Nephron (organoid): ENCODE data around the gene TUSC2.

Experiments
- H3K27ac Mint-ChIP-seq, 3 experiments: 2 replicates each; pipeline ENCODE4 v1.8.0; 2020; ENCODE audit warnings: mixed read lengths in 3 of 3, mild to moderate bottlenecking in 2 of 3, moderate library complexity in 1 of 3
- H3K27me3 Mint-ChIP-seq: 2 replicates; pipeline ENCODE4 v1.8.0; 2021; ENCODE audit warnings: low read depth, mild to moderate bottlenecking, moderate library complexity, mixed read lengths
- H3K36me3 Mint-ChIP-seq: 2 replicates; pipeline ENCODE4 v1.8.0; 2020; ENCODE audit warnings: low read depth, mixed read lengths
- H3K4me1 Mint-ChIP-seq: 2 replicates; pipeline ENCODE4 v1.8.0; 2020; ENCODE audit warnings: mixed read lengths
- H3K4me3 Mint-ChIP-seq, 3 experiments: 2 replicates each; pipeline ENCODE4 v1.8.0; 2020; ENCODE audit warnings: mild to moderate bottlenecking in 3 of 3, mixed read lengths in 3 of 3, moderate library complexity in 2 of 3
- H3K9me3 Mint-ChIP-seq: 2 replicates; pipeline ENCODE4 v1.8.0; 2020; ENCODE audit warnings: mixed read lengths
- CTCF ChIP-seq, 3 experiments: fragments of 200-600 bp; sonication (generic); IDR thresholded peaks; one replicate each; pipeline ENCODE4 v1.5.0; 2021; ENCODE audit warnings: antibody characterized with exemption in 3 of 3; ENCODE audit not compliant: unreplicated experiment in 3 of 3

Gene TUSC2

DNA sequence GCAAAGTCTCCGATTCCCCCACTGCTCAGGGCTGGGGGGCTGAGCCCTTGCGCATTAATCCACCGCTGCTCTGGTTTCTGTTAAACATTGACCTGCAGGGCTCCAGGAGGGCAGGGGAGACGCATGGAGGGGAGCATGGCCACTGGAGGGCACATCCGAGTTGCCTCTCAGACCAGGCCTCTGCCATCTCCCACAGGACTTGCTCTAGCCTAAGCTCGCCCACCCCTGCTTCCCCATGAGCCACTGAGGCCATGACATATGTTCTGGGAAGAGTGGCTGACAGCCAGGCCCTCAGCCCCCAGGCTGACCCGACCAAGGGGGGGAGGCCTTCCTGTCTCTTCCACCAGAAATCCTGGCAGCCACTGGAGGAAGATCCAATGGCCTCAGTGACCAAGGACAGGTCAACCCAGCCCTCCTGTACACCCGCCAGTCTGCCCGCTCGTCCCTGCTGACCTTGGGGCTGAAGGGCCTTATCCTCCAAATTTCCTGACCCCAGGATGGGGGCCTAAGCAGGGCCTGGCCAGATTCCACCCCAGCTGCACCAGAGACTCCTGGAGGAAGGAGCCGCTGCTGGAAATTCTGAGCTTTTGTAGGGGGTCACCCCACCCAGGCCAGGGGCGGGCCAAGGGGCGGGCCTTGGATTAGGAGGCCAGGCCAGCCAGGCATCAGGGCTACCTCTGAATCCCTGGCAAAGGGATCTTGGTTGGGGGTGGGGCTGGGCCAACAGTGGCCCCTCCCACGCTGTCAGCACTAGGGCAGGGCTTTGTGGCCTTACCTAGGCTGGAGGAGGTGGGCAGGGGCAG is 24.8 kb downstream of the TUSC2 start, which contains the start of gene HYAL1:
HYAL1 (minus strand) TSS at position 562 of the 803 bp plus-strand sequence. CDS start 618 bp downstream, outside the sequence.
- Mint-ChIP-seq H3K4me1 (peaks cover 16% of the 10 kb centered on the region), H3K9me3 (no peaks in the 10 kb centered on the region), H3K27me3 (no peaks in the 10 kb centered on the region), H3K27ac (peak within 1 kb of the TSS in 2 of 3 experiments; percentile 46 to 86), H3K4me3 (no peak within 1 kb of the TSS), H3K36me3 (peaks cover 12% of the 10 kb centered on the region)
- TF ChIP-seq CTCF (IDR thresholded peaks at IDR 0.05; ENCODE audit: unreplicated experiment in 3 of 3) = peak in 1 of 3 experiments; percentile 18

DNA sequence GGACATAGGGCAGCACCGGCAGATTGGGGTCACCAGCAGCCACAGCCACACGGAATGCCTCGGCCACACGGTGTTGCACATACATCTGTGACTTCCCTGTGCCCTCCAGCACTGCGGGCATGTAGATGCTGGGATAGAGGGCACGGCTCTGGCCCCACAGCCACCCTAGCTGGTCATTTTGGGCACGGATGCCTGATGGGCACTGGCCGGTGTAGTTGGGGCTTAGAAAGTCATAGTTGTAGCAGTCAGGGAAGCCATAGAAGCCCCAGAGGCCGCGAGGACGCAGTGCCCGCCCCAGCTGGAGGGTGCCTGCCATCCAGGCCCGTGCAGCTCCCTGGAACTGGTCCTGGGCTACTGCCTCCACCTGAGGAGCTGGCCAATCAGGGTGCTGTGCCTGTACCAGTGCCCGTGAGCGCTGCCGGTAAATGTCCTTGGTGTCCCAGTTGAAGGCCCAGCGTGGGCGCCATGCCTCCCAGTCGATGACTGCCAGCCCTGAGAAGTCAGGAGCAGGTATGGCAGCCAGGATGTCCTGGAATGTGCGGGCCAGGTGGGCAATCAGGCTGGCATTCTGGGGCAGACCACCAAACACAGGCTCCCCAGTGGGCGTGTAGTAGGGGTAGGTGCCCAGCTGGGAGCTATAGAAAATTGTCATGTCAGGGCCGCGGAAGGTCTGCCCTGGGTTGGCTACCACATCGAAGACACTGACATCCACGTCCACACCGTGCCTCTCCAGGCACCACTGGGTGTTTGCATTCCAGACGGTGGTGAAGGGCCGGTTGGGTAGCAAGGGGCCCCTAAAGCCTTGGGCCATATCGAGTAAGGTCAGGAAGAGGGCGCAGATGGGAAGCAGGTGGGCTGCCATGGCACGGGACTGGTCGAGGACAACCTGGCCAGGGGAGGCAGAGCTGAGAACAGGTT is 25.7 kb downstream of the TUSC2 start:
- Mint-ChIP-seq H3K27ac (peak overlapping the region in 2 of 3 experiments; percentile 79 to 86), H3K4me3 (peak overlapping the region in 1 of 3 experiments; percentile 9), H3K27me3 (no peaks in the 10 kb centered on the region), H3K36me3 (peaks cover 7% of the 10 kb centered on the region), H3K9me3 (no peaks in the 10 kb centered on the region), H3K4me1 (peaks cover 16% of the 10 kb centered on the region)
- TF ChIP-seq CTCF (IDR thresholded peaks at IDR 0.05; ENCODE audit: unreplicated experiment in 3 of 3) = no peak

DNA sequence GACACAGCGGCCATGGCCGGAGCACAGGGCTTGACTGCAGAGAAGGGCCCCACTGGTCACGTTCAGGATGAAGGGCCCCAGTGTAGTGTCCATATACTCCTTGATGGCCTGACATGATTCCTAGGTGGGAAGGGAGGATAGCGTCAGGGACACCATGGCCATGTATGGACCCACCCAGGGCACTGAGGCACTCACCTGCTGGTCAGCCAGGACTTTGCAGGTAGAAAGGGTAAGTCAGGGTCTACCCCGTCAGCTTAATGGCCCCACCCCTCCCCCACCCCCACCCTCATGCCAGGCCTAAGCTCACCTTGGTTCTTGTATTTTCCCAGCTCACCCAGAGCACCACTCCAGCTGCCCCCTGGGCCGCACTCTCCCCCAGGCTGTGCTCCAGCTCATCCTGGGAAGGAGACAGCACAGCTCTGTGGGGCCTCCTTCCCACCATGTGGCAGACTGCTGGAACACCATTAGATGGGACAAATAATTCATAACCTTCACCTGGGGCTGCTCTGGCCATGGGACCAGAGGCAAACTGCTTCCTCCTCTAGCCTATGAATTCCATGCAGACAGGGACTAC is 27.3 kb downstream of the TUSC2 start:
- Mint-ChIP-seq H3K4me3 (peak overlapping the region; percentile 91 to 99 (median 97)), H3K9me3 (no peaks in the 10 kb centered on the region), H3K4me1 (peaks cover 16% of the 10 kb centered on the region), H3K27me3 (no peaks in the 10 kb centered on the region), H3K36me3 (peaks cover 5% of the 10 kb centered on the region), H3K27ac (peak overlapping the region; percentile 81 to 96 (median 90))
- no peak for TF ChIP-seq CTCF (IDR thresholded peaks at IDR 0.05; ENCODE audit: unreplicated experiment in 3 of 3)

DNA sequence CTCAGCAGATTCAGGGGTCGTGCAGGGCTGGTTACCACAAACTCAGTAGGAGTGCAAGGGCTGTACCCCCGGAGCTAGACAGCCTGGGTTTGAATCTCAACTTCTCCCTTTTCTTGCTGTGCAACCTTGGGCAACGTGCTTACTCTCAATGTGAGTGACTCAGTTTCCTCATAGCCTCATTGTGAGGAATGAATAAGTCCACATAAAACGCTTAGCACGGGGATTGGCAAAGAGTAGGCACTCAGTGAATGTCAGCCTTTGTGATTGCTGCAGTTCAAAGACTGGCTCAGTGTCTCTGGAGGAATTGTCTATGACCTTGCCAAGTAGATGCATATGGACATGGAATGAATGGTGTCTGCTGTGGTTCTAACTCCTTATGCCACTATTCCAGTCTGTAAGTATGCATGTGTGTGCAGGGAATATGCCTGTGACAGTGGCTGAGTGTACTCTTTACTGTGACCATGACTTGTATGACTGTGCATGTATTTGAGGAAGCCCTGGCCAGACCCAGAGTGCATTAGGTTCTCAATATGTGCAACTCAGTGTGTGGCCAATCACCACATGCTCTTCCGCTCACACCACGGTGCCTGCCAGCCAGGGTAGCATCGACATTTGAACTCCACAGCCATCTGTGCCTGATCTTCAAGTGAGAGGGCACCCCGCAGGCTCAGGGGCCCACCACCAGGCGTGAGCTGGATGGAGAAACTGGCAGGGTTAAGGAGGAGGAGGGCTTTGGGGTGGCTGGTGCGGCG is 27.9 kb downstream of the TUSC2 start:
- H3K4me3 Mint-ChIP-seq = peak overlapping the region; percentile 91 to 99 (median 97)
- peaks cover 16% of the 10 kb centered on the region for H3K4me1 Mint-ChIP-seq
- TF ChIP-seq CTCF (IDR thresholded peaks at IDR 0.05; ENCODE audit: unreplicated experiment in 3 of 3) = no peak
- no peaks in the 10 kb centered on the region for H3K9me3 Mint-ChIP-seq
- H3K36me3 Mint-ChIP-seq = peaks cover 4% of the 10 kb centered on the region
- no peaks in the 10 kb centered on the region for H3K27me3 Mint-ChIP-seq
- H3K27ac Mint-ChIP-seq = peak overlapping the region; percentile 81 to 96 (median 90)

DNA sequence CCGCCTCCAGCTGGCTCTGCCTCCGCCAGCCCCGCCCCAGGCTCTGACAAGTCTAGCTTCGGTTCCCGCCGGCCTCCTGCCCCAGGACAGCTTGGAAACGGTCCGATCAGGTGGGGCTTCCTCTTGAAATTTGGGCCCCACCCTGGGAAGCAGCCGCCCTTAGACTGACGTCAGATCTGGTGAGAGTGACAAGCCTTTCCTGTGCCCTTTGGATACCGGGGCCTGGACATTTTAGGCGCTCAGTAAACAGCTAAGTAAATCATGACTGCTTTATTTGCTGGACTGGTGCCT is 28.4 kb downstream of the TUSC2 start:
- peak overlapping the region; percentile 81 to 96 (median 90) for H3K27ac Mint-ChIP-seq
- H3K4me3 Mint-ChIP-seq = peak overlapping the region; percentile 91 to 99 (median 97)
- H3K9me3 Mint-ChIP-seq = no peaks in the 10 kb centered on the region
- no peak for TF ChIP-seq CTCF (IDR thresholded peaks at IDR 0.05; ENCODE audit: unreplicated experiment in 3 of 3)
- no peaks in the 10 kb centered on the region for H3K27me3 Mint-ChIP-seq
- H3K4me1 Mint-ChIP-seq = peaks cover 16% of the 10 kb centered on the region
- peaks cover under 1% of the 10 kb centered on the region for H3K36me3 Mint-ChIP-seq
